Measurements from ENCODE around the gene PDF.
A peak's percentile ranks its signal among the peaks of the same experiment; 100 is the strongest.
"Not testable (repeated sequence)": the region's sequence is repeated elsewhere in the genome, so short reads cannot be mapped to it uniquely, and the experiment has no call there.

PDF gene, protein sequence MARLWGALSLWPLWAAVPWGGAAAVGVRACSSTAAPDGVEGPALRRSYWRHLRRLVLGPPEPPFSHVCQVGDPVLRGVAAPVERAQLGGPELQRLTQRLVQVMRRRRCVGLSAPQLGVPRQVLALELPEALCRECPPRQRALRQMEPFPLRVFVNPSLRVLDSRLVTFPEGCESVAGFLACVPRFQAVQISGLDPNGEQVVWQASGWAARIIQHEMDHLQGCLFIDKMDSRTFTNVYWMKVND

DNA sequence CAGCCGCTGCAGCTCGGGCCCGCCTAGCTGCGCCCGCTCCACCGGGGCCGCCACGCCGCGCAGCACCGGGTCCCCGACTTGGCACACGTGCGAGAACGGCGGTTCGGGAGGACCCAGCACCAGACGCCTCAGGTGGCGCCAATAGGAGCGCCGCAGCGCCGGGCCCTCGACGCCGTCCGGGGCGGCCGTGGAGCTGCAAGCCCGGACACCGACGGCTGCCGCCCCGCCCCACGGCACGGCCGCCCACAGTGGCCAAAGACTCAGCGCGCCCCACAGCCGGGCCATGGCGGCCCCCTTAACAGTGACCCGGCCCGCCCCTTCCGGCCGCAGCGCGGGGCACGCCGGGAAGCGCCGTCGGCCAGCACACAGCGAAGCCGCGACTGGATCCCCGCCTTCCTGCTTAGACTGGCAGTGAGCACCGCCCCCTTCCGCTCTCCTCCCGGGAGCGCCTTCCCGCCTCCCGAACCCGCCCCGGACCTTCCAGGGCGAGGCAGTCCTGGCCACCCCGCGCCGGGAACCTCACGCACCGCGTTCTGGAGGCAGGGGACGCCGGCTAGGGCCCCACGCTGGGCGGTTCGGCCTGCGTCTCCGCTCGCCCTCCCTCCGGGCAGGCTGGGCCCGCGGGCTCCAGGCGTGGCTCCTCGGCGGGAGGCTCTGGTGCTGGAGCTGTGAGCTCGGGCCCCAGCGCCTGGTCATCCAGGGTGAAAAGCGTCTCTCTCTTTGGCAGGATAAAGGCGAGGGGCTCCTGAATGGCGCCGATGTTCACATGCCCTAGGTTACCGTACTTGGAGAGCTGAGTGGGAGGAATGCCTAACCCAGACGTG lies at the start of gene PDF:
PDF (minus strand) TSS at position 303 of the 824 bp plus-strand sequence; CDS start at position 285, 18 bp downstream.
- peak; percentile 88 for DNase-seq

DNA sequence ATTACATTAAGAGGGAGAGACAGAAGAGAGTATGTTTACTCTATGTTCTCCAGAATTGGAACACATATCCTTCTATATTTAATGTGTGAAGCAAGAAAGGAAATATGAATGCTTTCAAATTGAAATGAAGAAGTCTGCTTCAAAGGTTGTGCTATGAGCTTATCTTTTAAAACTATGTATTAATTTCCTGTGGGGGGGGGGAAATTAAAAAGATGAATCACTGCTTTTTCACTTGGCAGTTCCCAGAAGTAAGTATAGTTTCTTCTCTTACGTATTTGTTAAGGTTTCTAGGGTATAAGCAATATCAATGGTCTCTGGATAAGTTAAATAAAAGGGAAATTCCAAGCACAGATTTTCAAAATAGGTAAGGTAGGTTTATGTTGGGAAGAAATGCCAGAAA lies 48.4 kb upstream of the PDF start:
- DNase-seq, result no peak

DNA sequence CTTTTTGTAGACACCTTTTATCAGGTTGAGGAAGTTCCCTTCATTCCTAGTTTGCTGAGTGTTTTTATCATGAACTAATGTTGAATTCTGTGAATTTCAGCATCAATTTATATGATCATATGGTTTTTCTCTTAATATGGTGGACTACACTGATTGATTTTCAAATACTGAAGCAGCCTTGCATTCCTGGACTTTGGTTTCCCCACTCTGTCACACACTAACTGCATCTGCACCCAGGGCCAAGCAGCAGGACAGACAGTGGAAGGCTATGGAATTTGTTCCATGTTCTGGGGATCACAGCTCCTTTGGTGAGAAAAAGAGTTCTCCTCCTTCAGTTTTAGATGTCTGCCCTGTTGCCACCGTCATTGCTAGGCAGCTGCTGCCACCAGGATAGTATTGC lies 47.6 kb upstream of the PDF start:
- no peak for DNase-seq

DNA sequence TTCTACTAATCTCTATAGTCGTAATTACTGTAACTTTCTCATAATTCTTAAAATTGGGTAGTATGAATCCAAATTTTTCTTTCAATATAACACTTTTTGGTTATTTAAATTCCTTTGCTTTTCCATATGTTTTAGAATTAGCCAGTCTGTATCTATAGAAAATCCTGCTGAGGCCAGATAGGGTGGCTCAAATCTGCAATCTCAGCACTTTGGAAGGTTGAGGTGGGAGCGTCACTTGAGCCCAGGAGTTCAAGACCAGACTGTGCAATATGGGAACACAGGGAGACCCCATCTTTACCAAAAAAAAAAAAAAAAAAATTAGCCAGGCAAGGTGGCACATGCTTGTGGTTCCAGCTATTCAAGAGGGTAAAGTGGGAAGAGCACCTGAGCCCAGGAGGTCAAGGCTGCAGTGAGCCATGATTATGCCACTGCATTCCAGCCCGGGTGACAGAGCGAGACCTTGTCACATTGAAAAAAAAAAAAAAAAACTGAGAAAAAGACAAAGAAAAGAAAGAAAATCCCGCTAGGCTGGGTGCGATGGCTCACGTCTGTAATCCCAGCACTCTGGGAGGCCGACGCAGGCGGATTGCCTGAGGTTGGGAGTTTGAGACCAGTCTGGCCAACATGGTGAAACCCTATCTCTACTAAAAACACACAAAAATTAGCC lies 46.1 kb upstream of the PDF start:
- DNase-seq, result no peak

DNA sequence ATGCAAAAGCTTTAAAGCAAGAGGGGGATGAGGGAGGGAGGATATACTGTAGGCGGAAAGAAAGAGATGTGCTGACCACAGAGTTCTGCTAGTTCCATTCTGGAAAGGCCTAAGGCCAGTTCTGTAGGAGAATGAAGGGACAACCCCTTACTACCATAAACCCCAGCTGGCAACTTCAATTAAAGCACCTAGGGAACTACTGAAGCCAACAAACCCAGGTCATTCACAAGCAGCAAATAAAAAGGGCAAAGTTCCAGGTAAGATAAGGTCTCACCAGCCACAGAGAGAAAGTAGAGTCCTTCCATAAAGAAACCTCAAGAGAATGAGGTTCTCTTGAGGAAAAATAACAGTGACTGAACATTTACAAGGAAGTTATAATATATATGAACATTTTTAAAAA lies 42.6 kb upstream of the PDF start:
- no peak for DNase-seq

DNA sequence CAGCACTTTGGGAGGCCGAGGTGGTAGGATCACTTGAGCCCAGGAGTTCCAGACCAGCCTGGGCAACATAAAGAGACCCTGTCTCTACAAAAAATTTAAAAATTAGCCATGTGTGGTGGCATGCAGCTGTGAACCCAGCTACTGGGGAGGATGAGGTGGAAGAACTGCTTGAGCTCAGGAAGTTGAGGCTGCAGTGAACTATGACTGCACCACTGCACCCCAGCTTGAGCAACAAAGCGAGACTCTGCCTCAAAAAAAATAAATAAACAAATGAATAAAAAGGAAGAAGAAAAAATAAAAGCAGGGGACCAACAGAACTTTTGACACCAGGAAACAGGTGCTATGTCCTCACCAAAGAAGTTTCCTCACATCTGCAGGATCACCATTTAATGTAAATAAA lies 41.2 kb upstream of the PDF start:
- DNase-seq, result no peak

DNA sequence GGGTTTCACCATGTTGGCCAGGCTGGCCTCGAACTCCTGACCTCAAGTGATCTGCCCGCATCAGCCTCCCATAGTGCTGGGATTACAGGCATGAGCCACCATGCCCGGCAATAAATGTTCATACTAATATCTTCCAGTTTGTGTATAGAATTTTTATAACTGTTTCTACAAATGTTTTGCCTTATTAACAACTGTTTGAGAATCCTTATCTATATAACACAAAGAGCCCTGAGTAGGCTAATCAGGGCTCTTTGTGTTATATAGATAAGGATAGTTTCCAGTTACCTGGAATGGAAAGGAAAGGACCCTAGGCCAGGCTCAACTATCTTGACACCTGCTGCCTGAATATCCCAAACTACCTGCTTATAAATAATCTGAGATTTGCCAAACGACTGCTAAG lies 38.5 kb upstream of the PDF start:
- no peak for DNase-seq

DNA sequence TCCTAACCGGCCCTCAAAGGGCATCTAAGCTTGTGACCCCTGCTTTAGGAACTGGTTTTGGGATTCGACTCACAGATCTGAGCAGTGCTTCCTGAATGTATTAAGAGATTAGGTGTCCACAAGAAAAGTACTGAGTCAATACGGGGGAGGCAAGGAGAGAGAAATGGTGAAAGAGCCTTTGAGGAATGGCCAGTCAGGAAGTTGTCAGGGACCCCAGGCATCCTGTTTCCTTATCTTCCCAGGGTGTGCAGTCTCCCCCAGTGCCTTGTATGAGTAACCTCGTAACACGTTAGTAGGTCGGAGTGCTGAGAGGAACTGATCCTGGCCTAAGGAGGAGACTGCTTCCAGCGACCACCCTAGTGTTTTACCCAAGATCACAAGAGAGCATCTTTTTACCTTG lies 37.6 kb upstream of the PDF start:
- peak; percentile 6 for DNase-seq

DNA sequence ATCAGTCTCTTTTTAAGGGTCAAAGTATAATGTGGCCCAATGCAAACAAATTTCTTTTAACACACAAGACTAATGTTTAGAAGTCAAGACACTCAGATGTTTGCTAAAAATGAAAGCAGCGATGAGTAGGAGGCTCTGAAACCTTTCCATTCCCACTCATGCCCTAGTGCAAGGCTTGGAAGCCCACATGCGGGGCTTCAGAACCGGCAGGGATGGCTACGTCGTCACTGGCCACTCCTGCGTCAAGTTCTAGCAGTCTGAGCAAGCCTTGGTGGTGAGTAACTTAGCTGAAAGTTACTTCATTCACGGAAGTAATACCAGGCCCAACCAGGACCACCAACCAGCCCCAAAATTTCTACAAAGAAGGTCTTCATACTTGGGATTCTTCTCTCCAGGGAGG lies 36.0 kb upstream of the PDF start:
- DNase-seq, result no peak

DNA sequence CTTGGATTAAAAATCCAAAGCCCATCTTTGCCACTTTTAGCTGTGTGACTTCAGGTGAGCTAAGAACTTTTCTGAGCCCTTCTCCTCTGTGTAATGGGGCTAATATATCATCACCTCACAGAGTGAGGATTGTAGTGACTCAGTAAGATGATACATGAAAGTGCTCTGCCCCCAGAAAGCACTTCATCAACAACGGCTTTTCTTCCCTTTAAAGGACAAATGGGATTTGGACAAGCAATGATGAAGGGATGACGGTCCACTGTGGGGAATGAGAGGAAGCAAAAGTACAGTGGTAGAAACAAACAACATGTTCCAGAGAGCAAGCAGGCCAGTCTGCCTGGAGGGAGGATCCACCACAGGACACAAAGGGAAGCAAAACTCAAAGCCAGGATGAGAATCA lies 35.5 kb upstream of the PDF start:
- no peak for DNase-seq

DNA sequence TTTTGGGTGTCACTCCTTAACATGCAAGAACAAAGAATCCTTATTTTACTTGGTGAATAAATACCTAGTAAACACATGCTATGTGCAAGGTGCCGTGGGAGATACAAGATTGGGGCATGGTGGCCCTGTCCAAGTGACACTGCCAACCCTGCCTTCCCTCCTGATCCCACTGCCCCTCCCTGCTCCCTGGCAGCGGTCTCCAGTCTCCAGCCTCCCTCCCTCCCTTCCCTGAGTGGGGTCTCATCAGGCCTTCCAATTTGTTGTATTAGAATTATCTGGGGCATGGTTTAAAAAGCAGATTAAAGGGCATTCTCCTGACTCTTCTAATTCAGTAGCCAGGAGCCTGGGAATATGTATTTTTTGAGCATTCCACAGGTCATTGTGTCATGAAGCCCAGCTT lies 33.7 kb upstream of the PDF start:
- DNase-seq, result no peak

DNA sequence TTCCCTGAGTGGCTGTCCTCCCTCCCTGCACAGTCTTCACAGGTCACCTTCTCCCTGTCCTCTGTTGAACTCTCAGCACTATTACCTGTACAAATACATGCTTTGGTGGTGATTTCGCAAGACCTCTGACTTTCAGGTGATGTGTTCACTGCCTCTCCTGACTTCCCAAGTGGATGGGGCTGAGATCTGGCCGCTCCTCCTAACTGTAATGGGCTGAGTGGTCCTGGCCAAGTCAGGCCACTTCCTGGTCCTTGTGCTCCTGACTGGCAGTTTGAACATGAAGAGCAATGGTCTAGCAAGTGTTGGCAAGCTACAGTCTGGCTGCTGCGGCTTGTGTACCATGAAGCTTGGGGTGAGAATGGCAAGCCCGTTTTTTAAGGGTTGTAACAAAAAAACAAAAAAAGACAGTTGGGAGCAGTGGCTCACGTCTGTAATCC lies 32.9 kb upstream of the PDF start:
- no peak for DNase-seq

DNA sequence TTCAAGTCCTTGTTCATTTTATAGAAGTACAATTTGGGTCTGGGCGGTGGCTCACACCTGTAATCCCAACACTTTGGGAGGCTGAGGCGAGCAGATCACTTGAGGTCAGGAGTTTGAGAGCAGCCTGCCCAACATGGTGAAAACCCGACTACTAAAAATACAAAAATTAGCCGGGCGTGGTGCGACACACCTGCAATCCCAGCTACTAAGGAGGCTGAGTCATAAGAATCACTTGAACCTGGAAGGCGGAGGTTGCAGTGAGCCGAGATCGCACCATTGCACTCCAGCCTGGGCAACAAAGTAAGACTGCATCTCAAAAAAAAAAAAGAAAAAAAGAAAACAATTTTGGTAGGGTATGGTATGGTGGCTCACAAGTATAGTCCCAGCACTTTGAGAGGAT lies 29.7 kb upstream of the PDF start:
- DNase-seq, result not testable (repeated sequence)

DNA sequence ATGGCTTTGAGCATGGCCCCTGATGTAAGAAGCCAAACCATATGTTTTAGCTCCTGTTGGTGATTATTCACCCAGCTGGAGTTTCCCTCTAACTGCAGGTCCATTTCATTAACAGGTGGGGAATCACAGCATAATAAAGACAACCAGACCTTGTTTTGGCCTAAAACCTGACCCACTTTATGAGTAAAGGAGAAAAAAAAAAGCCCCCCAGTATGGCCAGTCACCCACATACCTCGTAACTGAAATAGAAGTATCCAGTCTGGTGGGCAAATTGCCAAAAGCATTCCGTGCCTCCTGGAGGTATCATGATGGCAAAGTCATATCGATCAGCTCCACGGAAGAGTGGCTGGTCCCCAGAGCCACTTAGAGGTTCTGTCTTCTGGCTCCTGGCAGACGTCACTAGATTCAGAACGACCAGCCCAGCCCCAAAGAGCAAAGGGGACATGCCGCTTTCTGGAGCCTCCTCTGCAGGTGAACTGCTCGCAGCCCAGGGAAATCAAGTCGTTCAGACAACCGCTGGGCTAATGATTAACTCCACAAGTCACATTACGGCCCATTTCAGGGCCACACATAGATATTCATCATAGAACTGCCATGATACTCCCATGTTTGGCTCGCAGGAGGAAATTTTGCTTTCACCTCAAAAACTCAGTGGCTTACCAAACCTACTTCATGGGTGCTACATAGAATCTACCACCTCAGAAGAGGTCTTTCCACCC lies 21.1 kb upstream of the PDF start, which contains the start of gene TMED6:
TMED6 (minus strand) TSS at position 478 of the 719 bp plus-strand sequence; CDS start at position 445, 33 bp downstream.
- DNase-seq, result no peak

DNA sequence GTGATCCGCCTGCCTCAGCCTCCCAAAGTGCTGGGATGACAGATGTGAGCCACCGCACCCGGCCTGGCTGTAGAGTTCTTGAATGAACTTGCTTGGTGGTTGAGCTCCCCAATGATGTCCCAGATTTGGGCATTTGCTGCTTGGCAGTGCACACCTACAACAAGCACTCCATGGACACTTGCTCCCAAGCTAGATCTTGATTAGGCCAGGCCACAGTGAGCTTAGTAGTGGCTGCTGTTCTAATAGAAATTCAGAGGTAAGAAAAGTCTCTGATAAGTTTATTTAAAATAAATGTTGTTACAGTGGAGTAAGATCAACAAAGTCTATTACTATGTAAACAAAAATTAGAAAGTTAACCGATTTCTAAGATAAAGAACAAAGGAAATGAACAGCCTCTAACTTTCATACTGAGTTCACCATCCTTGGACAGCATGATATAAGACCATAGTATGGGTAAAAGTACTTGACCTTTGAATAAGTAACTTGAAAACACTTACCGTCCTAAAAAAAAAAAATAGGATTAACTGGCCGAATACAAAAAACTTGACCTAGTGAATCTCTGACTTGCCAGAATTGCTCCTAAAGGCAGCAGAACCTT lies 20.2 kb upstream of the PDF start:
- no peak for DNase-seq

DNA sequence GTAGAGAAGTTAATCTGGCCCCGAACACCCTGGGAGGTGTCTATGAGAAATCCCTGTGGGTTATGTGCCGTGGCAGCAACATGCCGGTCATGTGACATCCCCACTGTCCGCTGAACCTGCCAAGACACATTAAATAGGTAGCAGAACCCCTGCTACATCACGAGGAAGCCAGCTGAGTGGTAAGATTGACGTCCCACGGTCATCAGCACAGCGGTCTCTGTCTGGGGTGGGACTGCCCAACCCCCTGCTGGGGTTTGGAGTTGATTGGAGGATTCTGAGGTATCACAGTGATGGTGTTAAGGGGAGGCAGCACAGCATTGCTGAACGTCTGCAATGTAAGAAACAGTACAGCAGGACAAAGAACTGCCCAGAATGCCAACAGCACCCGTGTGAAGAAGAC lies 19.1 kb upstream of the PDF start:
- DNase-seq, result no peak

DNA sequence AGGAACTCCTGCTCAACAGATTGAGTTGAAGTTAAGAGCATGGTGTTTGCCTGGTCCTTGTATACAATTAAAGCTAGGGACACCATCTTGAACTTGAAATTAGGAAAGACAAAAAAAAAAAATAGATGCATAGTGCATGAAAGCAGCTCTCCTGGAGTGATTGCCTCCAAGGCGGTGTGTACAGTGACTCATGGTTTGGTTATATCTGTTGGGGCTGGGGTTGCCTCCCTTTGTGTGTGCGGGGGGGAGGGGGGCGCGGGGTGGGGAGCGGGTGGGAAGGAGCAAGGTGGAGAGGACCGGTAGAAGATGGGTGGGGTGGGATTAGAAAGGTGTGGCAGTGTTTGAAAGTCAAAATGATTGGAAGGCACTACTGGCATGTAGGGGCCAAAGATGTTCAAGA lies 17.8 kb upstream of the PDF start:
- no peak for DNase-seq

DNA sequence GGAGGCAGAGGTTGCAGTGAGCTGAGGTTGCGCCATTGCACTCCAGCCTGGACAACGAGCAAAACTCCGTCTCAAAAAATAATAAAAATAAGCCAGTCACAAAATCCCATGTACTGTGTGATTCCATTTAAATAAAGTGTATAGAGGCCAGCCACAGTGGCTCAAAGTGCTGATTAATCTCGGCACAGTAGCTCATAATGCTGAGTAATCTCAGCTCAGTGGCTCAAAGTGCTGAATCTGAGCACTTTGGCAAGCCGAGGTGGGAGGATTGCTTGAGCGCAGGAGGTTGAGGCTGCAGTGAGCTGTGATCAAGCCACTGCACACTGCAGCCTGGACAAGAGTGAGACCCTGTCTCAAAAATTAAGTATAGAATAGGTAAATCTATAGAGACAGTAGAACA lies 16.3 kb upstream of the PDF start:
- no peak for DNase-seq

DNA sequence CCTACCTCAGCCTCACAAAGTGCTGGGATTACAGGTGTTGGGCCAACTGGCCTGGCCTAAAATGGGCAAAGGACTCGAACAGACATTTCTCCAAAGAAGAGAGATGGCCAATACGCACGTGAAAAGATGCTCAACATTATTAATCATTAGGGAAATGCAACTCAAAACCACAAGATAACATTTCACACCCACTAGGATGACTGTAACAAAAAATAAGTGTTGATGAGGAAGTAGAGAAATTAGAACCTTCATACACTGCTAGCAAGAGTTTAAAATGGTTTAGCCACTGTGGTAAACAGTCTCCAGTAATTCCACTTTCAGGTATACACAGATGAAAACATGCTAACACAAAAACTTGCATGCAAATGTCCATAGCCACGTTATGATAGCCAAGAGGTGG lies 15.5 kb upstream of the PDF start:
- no peak for DNase-seq

DNA sequence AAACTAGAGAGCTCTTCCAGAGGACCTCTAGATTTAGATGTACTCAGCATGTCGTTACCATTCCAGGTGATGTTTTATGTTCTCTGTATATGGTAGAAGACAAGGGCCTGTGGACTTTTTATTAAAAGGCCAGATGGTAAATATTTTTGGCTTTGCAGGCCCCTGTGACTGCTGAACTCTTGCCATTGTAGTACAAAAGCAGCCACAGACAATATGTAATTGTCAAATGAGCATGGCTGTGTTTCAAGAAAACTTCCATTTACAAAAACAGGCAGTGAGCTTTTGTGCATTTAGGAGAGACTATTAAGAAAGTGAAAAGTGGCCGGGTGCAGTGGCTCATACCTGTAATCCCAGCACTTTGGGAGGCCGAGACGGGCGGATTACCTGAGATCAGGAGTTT lies 13.8 kb upstream of the PDF start:
- DNase-seq, result no peak

DNA sequence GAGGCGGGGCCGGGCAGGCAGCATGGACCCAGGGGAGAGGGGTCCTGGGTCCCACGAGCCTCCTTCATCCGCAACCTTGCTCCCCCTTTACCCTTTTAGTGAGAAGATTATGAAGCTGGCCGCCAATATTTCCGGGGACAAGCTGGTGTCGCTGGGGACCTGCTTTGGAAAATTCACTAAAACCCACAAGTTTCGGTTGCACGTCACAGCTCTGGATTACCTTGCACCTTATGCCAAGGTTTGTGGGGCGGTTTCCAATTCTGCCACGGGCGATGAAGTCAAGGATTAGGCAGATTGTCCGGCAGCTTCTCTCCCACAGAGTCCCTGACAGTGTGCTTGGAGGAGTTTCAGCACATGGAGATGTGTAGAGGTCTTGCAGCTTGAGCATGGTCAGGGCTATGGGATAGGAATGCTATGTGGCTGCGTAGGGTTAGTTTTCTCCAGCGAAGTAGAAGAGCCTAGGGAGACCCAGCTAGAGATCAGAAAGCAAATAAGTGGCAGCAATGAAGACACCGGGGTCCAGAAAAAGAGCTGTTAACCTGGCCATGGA lies 9.8 kb upstream of the PDF start:
- DNase-seq, result no peak

DNA sequence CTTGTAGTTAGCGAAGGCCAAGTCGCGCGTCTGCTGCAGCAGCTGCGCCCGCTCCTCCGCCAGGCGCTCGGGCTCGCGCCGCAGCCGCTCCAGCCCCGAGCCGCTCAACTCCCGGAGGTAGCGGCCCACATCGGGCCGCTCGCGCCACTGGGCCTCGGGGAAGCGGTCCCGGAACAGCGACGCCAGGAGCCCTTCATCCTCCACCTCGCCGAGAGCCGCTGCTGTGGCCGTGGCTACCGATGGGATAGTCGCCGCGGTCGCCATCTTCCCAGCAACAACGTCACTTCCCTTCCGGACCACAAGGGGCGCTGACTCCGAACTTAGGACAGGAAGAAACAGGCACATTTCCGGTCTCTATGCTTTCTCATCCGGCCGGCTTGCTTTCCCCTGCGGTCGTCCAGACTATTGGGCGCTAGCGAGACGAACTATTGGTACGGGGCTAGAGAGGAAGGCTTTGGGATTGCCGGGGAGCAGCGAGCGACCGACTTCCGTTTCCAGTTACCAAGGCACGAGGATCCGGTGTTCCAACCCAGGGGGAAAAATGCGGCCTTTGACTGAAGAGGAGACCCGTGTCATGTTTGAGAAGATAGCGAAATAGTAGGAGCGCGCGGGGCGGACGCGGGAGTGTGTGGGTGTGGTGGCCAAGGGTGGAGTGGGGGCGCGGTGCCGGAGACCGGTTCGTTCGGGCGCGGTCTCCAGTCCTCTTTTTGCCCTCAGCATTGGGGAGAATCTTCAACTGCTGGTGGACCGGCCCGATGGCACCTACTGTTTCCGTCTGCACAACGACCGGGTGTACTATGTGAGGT lies 9.1 kb upstream of the PDF start, which contains the start of the genes COG8 and NIP7:
COG8 (minus strand) TSS at position 276 of the 806 bp plus-strand sequence; CDS start at position 264, 12 bp downstream.
NIP7 (plus strand) TSS at position 484 of the 806 bp plus-strand sequence; CDS start at position 542, 58 bp downstream.
- peak; percentile 99 for DNase-seq
